ENCODE data around the gene PARD3. TPM values are rescaled to one million over a fixed set of nuclear protein-coding genes. Genes with fewer than 3 reads are reported as not detected.

Gene PARD3
- total RNA-seq, 1 donor from 2014 or later, result 37.5 TPM

DNA sequence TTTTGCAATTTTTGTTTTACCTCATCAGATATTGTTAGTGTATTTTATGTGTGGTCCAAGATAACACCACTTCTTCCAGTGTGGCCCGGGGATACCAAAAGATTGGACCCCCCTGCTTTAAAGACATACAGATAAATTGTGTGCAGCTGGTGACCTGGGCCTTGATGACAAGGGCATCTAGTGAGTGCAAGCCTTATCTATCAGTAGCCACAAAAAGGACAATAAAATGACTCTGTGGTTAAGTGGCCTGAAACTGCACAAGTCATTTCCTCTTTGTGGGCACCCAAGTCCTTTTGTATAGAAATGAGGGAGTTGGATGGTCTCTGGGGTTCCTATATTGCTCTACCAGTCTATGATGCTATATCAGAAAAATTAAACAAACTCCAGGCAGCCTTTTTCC, 98.1 kb downstream of the PARD3 start:
- Histone ChIP-seq H3K36me3 (no peaks in the 10 kb centered on the region), H3K27ac (no peak overlapping the region), H3K9me3 (no peaks in the 10 kb centered on the region), H3K4me1 (peaks cover 0 to 3% of the 10 kb centered on the region in 2 donors), H3K27me3 (no peaks in the 10 kb centered on the region), H3K4me3 (no peak overlapping the region)
- no peak for DNase-seq (ENCODE audit: low spot score in 2 of 2)
- intact Hi-C loops (cut with DNase I), result no loop called here
- TF ChIP-seq, protein P1, sequence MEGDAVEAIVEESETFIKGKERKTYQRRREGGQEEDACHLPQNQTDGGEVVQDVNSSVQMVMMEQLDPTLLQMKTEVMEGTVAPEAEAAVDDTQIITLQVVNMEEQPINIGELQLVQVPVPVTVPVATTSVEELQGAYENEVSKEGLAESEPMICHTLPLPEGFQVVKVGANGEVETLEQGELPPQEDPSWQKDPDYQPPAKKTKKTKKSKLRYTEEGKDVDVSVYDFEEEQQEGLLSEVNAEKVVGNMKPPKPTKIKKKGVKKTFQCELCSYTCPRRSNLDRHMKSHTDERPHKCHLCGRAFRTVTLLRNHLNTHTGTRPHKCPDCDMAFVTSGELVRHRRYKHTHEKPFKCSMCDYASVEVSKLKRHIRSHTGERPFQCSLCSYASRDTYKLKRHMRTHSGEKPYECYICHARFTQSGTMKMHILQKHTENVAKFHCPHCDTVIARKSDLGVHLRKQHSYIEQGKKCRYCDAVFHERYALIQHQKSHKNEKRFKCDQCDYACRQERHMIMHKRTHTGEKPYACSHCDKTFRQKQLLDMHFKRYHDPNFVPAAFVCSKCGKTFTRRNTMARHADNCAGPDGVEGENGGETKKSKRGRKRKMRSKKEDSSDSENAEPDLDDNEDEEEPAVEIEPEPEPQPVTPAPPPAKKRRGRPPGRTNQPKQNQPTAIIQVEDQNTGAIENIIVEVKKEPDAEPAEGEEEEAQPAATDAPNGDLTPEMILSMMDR (IDR thresholded peaks at IDR 0.05), result no peak

DNA sequence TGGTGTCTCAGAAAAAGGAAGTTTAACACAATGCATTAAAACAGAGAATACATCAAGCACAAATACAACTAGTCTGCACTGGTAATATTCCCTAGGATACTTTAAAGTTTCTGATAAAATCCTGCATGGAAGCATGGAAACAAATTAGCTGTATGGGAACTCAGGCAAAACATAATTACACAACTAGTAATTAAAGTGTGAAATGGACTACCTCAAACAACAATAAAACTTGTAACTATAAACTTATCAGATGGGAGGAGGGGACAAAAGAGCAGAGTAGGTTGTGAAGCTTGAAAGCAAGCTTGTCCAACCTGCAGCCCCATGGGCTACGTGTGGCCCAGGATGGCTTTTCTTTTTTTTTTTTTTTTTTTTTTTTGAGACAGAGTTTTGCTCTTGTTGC, 98.9 kb downstream of the PARD3 start:
- no peak overlapping the region for H3K27ac ChIP-seq
- H3K4me1 ChIP-seq, result peaks cover 0 to 10% of the 10 kb centered on the region in 2 donors
- DNase-seq (ENCODE audit: low spot score in 2 of 2), result no peak
- H3K9me3 ChIP-seq, result no peaks in the 10 kb centered on the region
- H3K27me3 ChIP-seq, result no peaks in the 10 kb centered on the region
- TF ChIP-seq, protein P1 (IDR thresholded peaks at IDR 0.05), result no peak
- intact Hi-C loops (cut with DNase I), result no loop called here
- no peak overlapping the region for H3K4me3 ChIP-seq
- H3K36me3 ChIP-seq, result no peaks in the 10 kb centered on the region

DNA sequence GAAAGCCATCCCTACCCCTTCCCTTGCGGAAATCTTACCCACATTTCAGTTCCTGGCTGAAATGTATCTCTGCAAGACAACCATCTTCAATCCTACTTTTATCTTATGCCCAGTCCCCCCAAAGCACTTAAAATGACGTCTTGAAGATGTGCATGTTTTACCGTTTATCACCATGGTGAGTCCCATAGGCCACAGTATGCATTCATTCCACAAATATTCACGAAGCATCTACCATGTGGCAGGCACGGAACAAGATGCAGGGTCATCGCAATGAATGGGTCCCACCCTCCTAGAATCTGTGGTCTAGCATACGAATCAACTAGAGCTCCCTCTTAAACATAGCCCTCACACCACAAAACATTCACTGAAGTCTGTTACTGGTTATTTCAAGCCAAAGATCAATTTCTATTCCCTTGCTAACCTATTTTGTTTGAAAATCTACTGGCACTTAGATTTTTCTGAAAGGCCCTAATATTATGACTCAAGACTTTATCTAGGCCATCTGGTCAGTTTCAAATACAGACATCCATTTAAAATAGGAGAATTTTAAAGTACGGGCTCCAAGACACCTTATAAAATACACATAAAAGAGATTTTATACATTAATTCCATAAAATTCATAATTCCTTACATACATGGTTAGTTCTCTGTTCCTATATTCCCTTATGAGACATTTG, 99.4 kb downstream of the PARD3 start:
- Histone ChIP-seq H3K4me3 (no peak overlapping the region), H3K27me3 (no peaks in the 10 kb centered on the region), H3K27ac (no peak overlapping the region), H3K9me3 (no peaks in the 10 kb centered on the region), H3K4me1 (peaks cover 0 to 16% of the 10 kb centered on the region in 2 donors), H3K36me3 (no peaks in the 10 kb centered on the region)
- TF ChIP-seq, protein P1 (IDR thresholded peaks at IDR 0.05), result no peak
- intact Hi-C loops (cut with DNase I), result no loop called here
- DNase-seq (ENCODE audit: low spot score in 2 of 2), result no peak

DNA sequence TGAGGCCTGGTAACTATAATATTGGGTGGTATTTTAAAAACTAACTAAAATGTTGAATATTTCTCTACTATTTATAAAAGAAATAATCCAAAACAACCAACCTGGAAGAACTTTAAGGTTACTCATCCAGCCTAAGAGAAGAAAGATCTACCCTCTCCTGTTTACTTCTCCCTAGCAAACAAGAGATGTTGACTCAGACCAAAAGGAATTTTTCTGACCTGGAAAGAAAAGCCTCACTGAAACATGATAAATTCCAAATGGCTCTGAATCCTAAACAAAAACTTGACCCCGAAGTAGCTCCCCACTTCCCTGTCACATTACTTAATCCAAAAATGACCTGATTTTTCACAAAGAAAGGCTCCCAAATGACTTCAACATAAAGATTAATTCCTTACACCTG, 101.2 kb downstream of the PARD3 start:
- TF ChIP-seq, protein P1 (IDR thresholded peaks at IDR 0.05), result no peak
- Histone ChIP-seq H3K27me3 (no peaks in the 10 kb centered on the region), H3K27ac (no peak overlapping the region), H3K9me3 (no peaks in the 10 kb centered on the region), H3K4me1 (peaks cover 0 to 16% of the 10 kb centered on the region in 2 donors), H3K4me3 (no peak overlapping the region), H3K36me3 (no peaks in the 10 kb centered on the region)
- intact Hi-C loops (cut with DNase I), result no loop called here
- no peak for DNase-seq (ENCODE audit: low spot score in 2 of 2)

DNA sequence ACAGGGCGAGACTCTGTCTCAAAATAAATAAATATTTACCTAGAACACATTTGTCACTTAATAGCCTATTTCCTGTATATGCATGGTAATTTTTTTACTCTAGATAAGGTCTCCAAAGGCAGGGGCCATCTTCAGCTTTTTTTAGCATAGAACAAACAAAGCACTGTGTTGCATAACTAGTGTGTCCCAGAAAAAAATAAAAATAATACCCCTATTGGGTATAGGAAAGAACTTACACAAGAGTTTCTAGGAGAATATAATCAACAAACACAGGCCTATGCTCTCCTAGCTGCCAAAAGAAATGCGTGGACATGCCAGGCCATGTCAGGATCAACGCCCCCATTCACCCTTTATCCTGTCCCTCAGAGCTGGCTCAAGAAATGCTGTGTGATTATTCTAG, 103.6 kb downstream of the PARD3 start:
- Histone ChIP-seq H3K27me3 (no peaks in the 10 kb centered on the region), H3K9me3 (no peaks in the 10 kb centered on the region), H3K36me3 (no peaks in the 10 kb centered on the region), H3K4me1 (peaks cover 0 to 20% of the 10 kb centered on the region in 2 donors), H3K4me3 (no peak overlapping the region), H3K27ac (no peak overlapping the region)
- DNase-seq (ENCODE audit: low spot score in 2 of 2), result no peak
- TF ChIP-seq, protein P1 (IDR thresholded peaks at IDR 0.05), result no peak
- intact Hi-C loops (cut with DNase I), result no loop called here

DNA sequence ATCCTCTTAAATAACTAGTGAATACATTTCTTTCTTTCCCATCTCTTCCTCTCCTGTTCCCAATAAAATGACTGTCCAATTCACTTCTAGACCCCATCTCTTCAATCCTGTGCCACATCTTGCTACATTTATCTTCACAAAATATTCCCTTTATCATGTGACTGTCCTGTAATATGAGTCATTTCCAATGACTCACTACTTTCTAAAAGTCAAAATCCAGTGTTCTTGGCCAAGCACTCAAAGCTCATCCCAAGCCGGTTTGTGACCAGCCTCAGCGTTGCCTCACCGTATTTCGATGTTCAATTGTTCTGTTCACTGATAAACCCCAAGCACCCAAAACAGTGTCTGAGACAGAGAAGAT, 104.7 kb downstream of the PARD3 start:
- H3K4me1 ChIP-seq, result peaks cover 0 to 26% of the 10 kb centered on the region in 2 donors
- intact Hi-C loops (cut with DNase I), result no loop called here
- H3K27ac ChIP-seq, result no peak overlapping the region
- TF ChIP-seq, protein P1 (IDR thresholded peaks at IDR 0.05), result no peak
- DNase-seq (ENCODE audit: low spot score in 2 of 2), result no peak
- no peak overlapping the region for H3K4me3 ChIP-seq
- H3K9me3 ChIP-seq, result no peaks in the 10 kb centered on the region
- H3K27me3 ChIP-seq, result no peaks in the 10 kb centered on the region
- no peaks in the 10 kb centered on the region for H3K36me3 ChIP-seq
